Germinal center (tissue), 1 donor: ENCODE data around the gene PLEKHA5.

Experiments
- DNase-seq: peaks from one replicate; pipeline ENCODE4 v3.0.0; 2012; ENCODE audit warnings: mixed read lengths, low spot score

The PLEKHA5 gene

DNA sequence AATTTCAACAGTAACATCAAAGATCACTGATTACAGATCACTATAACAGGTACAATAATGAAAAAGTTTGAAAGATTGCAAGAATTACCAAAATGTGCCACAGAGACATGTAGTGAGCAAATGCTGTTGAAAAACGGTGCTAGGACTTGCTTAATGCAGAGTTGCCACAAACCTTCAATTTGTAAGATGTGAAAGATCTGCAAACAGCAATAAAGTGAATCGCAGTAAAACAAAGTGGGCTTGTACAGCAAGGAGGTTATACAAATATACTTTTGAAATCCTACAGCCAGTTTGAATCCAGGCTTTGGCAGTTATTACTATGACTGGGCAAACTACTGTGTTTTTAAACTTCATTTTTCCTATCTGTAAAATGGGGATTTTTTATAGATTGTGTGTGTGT, 1.0 kb upstream of the PLEKHA5 start:
- no peak for DNase-seq

DNA sequence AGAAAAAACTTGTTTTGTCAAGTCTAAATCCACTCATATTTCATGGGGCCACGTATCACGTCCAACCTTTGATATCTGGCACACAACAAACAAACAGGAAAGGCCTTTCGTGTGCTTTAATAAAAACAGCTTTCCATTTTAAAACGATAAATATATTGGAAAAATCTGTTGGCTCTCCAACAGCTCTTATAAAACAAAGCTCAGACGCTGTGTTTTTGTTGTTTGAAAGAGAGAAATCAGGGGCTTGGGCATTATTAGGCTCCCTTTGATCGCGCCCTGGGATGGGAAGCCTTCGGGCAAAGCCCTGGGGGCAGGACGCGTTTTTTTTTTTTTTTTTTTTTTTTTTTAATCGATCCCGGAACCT, 429 bp upstream of the PLEKHA5 start:
- no peak for DNase-seq

- DNase-seq = peak; percentile 2
Observed at GRCh38 chr12:19130224-19131024, 891 bp downstream of the PLEKHA5 start.

- DNase-seq = no peak
Observed at GRCh38 chr12:19131025-19131444, 1.5 kb downstream of the PLEKHA5 start.

DNA sequence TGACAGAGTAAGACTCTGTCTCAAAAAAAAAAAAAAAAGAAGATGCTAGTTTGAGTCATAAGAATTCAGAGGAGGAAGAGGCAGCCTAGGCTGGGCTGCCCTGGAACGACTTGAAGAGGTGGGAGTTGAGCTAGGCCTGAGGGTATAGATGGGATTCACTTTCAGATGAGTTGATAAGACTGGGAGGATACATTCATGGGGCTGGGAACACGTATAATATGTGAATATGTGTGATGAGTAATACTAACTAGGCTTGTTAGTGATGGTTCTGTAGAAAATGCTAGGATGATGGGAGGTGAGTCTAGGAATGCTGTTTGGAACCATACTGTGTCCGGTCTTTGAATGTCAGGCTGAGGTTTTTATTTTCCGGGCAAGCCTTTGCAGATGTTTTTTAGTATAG, 9.0 kb downstream of the PLEKHA5 start:
- DNase-seq = no peak

- DNase-seq = no peak
Observed at GRCh38 chr12:19138956-19139355, 9.4 kb downstream of the PLEKHA5 start.

DNA sequence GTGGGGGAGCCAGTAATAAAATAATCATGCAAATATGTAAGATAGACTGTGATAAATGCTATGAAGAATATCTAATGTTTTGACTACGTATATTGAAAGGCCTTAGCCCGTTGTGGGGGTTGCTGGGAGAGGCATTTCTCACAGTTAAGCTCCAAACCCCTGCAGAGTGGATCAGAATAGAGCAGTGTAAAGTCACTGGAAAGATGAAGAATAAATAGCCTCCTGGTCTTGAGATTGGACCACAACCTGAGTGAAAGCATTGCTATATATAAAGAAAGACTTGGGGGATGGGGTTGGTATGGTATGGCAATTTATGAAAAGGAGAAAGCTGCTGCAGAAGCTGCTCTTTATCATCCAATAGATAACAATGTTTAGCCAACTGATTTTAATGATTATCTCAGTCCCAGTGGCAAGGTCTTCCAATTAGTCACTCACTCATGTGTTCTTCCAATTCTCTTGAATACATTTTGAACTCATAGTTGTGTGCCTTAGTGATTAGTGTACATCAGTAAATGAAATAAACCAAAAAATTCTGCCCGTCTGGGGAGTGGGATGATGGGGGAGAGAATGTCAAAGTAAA, 10.2 kb downstream of the PLEKHA5 start:
- no peak for DNase-seq

GRCh38 chr12:19140381-19141236, 11.1 kb downstream of the PLEKHA5 start:
- no peak for DNase-seq

DNA sequence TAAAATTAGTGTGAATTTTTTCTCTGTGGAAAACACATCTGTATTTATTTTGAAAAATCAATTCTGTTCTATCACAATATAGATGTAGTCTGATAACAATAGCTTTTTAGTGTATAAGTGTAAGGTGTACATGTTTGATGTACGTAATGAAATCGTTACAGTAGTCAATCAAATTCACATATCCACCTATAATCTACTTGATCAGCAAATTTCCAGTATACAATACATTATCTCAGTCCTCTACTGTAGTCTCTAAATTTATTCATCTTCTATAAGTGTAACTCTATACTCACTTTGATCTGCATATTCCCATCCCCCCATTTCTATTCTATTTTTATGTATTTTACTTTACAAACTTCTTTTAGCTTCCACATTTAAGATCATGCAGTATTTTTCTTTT, 13.0 kb downstream of the PLEKHA5 start:
- no peak for DNase-seq

- no peak for DNase-seq
Observed at GRCh38 chr12:19144287-19144686, 14.8 kb downstream of the PLEKHA5 start.

- DNase-seq = no peak
Observed at GRCh38 chr12:19144985-19145384, 15.5 kb downstream of the PLEKHA5 start.

DNA sequence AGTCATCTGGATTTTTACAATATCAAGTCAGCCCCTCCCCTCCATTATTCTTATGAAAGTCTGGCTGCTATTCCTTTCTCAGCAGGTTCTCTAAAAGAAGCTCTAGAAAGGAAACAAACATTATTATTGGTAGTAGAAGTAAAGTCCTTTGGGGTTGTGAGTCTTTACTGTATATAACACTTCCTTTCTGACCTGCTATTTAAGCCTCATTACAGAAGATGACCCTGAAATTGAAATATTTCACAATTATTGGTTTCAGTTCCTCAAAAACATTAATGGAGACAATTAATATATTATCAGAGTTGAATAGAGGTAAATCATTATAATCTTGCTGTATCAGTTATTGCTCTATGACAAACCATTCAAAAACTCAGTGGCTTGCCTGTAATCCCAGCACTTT, 19.3 kb downstream of the PLEKHA5 start:
- DNase-seq = no peak

DNA sequence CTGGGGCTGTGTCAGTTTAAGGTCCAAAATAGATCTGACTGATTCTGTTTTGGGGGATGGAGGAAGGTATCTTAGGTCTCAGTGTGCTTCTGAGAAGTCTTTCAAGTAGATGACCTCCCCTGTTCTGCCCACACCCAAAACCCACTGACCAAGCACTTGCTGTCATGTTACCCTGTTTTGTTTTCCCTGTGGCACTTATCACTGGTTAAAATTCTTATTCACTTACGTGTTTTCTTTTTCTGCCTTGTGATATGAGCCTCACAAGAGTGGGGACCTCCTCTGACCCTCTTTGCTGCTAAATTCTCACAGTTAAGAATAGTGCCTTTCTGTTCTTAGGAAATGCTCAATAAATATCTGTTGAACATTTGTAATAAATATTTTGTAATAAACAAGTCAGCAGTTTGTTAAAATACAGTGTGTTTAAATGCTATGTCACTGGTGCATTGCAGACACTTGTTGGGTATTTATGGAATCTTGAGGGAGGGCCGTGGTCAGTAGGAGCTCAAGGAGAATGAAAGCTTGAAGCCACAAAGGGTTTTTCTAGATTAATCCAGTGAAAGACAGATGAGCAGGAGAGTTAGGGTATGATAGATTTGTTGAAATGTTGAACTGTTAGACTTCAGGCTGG, 20.9 kb downstream of the PLEKHA5 start:
- DNase-seq = no peak

GRCh38 chr12:19151298-19151697, 21.8 kb downstream of the PLEKHA5 start:
- DNase-seq = no peak

DNA sequence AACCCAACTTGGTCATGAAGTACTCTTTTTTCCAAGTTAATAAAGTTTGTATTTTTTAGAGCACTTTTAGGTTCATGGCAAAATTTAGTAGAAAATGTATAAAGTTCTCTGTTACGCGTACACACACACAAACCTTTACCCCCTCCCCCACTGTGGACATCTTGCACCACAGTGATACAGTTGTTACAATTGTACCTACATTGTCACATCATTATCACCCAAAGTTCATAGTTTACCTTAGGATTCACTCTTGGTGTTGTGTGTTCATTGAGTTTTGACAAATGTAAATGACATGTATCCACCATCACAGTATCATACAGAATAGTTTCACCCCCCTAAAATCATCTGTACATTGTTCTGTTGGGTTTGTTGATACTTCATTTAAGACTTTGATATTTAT, 23.9 kb downstream of the PLEKHA5 start:
- no peak for DNase-seq

GRCh38 chr12:19154686-19155085, 25.2 kb downstream of the PLEKHA5 start:
- DNase-seq = no peak

DNA sequence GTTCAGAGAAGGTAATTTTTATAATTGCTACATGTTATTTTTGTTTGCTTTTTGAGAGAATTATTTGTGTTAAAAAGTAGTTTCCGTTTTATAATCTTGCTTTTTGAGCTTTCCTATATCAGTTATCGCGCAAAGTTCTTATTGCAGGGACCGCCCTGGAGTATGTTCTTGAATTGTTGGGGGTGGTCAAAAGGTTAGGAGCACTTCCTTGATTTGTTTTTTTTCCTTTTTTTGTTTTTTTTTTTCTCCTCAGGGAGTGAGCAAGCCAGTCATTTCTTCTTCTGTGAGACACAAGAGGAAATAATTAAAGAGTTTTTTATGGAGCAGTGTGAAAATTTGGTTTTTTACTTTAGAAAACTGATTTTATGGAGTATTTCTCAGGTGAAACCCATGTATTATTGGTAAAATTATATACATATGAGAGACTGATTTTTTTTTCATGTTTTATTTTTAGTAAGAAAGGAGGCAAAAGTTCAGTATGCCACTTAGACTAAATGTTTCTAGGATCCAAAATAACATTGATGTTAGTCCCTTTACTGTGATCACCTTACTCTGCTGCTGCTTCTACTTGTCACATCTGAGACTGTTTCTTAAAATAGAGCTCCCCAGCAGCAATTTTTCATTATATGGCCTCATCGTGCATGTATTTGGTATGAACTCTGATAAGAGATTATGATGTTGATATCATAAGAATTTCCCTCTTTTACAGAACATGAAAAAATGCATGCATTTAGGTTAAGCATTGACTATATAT, 26.6 kb downstream of the PLEKHA5 start:
- no peak for DNase-seq

- DNase-seq = no peak
Observed at GRCh38 chr12:19158923-19159322, 29.4 kb downstream of the PLEKHA5 start.

- DNase-seq = no peak
Observed at GRCh38 chr12:19161216-19161615, 31.7 kb downstream of the PLEKHA5 start.

DNA sequence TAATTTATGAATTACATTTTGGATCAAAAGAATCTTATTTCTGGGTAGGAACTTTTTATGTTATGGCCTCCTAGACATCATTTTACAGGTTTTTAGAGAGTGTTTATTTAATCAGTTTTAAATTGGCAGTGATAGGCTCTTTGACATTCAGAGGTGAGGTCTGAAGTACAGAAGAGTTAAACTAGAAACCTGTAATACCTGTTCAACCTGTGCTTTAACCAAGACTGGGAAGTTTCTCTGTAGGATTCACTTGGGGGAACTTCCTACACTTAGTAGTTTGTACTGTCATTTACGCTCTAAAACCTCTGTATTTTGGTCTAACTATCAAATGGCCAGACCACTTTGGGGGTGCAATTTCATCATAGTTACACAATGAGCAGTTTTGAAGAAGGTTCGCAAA, 35.9 kb downstream of the PLEKHA5 start:
- no peak for DNase-seq

DNA sequence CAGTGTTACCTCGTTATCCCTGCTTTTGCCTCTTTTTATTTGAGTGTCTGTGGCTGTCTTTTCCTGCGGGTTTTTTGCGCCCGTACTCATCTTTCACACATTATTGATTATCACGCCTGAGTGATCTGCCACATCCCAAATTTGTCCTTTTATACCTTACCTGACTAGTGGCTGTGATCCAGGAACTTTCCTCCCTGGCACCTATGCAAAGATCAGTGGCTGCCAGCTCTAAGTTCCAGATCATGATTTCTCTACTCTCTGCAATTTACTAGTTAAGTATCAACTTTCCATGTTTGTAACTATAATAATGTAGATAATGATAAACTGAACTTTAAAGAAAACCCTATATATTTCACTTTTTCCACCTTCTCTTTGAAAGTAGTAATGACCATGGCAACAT, 36.9 kb downstream of the PLEKHA5 start:
- DNase-seq = no peak

GRCh38 chr12:19166956-19167355, 37.4 kb downstream of the PLEKHA5 start:
- no peak for DNase-seq
